Fibroblast of lung (primary cell): ENCODE results near the gene ASIC3.

Experiments used
- EZH2 ChIP-seq: IDR thresholded peaks from 2 replicates; pipeline ENCODE4 v1.5.1; 2012; ENCODE audit warnings: low read length, control low read depth, mild to moderate bottlenecking; ENCODE audit errors: missing control alignments
- TF ChIP-seq, protein P1 (sequence below), 2 donors: IDR thresholded peaks in 1 of 2; conservative IDR thresholded peaks in 1 of 2; 1 replicate in 1 of 2; 2 replicates in 1 of 2; pipeline ENCODE4 v1.5.1; 2011 to 2012; ENCODE audit warnings: low read length in 2 of 2, control low read depth in 1 of 2, inconsistent platforms in 1 of 2, low read depth in 1 of 2, mild to moderate bottlenecking in 1 of 2

DNA sequence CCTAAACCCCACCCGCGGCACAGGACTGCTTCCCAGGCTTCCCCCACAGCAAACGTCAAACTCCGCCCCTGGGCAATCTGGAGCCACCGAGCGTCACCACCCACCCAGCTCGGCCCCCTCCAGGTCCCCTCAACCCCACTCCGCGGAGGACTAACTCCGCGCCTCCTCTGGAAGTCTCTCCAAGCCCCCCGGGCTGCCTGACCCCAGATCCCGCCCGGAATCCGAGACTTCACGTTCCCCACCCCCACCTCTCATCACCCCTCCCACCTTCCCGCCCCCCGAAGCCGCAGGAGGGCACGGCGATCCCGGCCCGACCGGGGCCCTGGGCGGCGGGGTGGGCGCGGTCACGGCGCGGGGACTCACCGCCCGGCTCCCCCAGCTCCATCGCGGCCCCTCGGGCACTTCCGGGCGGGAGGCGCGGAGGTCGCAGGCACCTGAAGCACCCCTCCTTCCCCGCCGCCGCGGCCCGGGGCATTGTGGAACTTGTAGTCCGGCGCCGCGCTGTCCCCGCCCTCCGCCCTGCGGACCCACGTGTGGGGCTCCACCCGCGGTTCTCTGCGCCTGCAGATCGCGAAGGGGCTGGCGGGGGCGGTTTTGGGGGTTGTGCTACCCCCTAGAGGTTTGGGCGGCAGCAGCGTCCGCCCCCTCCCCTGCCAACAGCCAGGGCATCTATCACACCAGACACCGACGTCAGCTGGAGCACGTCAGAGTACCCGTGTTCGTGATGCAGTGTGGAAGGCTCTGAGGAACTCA lies 34.9 kb downstream of the ASIC3 start, which contains the start of gene TMUB1:
- TF ChIP-seq, protein P1, sequence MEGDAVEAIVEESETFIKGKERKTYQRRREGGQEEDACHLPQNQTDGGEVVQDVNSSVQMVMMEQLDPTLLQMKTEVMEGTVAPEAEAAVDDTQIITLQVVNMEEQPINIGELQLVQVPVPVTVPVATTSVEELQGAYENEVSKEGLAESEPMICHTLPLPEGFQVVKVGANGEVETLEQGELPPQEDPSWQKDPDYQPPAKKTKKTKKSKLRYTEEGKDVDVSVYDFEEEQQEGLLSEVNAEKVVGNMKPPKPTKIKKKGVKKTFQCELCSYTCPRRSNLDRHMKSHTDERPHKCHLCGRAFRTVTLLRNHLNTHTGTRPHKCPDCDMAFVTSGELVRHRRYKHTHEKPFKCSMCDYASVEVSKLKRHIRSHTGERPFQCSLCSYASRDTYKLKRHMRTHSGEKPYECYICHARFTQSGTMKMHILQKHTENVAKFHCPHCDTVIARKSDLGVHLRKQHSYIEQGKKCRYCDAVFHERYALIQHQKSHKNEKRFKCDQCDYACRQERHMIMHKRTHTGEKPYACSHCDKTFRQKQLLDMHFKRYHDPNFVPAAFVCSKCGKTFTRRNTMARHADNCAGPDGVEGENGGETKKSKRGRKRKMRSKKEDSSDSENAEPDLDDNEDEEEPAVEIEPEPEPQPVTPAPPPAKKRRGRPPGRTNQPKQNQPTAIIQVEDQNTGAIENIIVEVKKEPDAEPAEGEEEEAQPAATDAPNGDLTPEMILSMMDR (conservative IDR thresholded peaks at IDR 0.05 in 1 of 2, IDR thresholded peaks at IDR 0.05 in 1 of 2; ENCODE audit: low read depth in 1 of 2, low read length in 2 of 2), result no peak
- no peak for TF ChIP-seq EZH2
